GM19238 (cell line): ENCODE measurements around the gene KLF13.
"Not testable (repeated sequence)": the region's sequence is repeated elsewhere in the genome, so short reads cannot be mapped to it uniquely, and the experiment has no call there.

Experiments used
- DNase-seq: peaks from one replicate; pipeline ENCODE4 v3.0.0; 2011; ENCODE audit warnings: low spot score; ENCODE audit not compliant: insufficient read length

The KLF13 gene

GRCh38 chr15:31345606-31346366, 19.2 kb downstream of the KLF13 start:
- DNase-seq: no peak

- no peak for DNase-seq
These were observed 19.9 kb downstream of the KLF13 start for GRCh38 chr15:31346367-31347066.

GRCh38 chr15:31347067-31347975, 20.7 kb downstream of the KLF13 start:
- DNase-seq: no peak

GRCh38 chr15:31347981-31348803, 21.6 kb downstream of the KLF13 start:
- DNase-seq: no peak

- DNase-seq: no peak
These were observed 22.9 kb downstream of the KLF13 start for GRCh38 chr15:31349233-31350141.

- DNase-seq: no peak
These were observed 24.1 kb downstream of the KLF13 start for GRCh38 chr15:31350771-31351170.

- DNase-seq: no peak
These were observed 25.7 kb downstream of the KLF13 start for GRCh38 chr15:31352339-31352751.

- peak; percentile 78 for DNase-seq
These were observed 26.5 kb downstream of the KLF13 start for GRCh38 chr15:31352911-31353811.

GRCh38 chr15:31353931-31354330, 27.3 kb downstream of the KLF13 start:
- no peak for DNase-seq

- not testable (repeated sequence) for DNase-seq
These were observed 29.5 kb downstream of the KLF13 start for GRCh38 chr15:31356097-31356496.

- DNase-seq: no peak
These were observed 30.5 kb downstream of the KLF13 start for GRCh38 chr15:31357148-31357547.

- no peak for DNase-seq
These were observed 31.5 kb downstream of the KLF13 start for GRCh38 chr15:31358163-31358562.

GRCh38 chr15:31358957-31359701, 32.5 kb downstream of the KLF13 start:
- no peak for DNase-seq

GRCh38 chr15:31359702-31360111, 33.1 kb downstream of the KLF13 start:
- no peak for DNase-seq

- no peak for DNase-seq
These were observed 33.5 kb downstream of the KLF13 start for GRCh38 chr15:31360158-31360561.

GRCh38 chr15:31360843-31361763, 34.5 kb downstream of the KLF13 start:
- DNase-seq: peak; percentile 72
